Pancreas (tissue), 10 donors: Measurements from ENCODE around the gene KLHDC7A. TPM values are rescaled to one million over a fixed set of nuclear protein-coding genes. Genes with fewer than 3 reads are reported as not detected.

Experiments used
- ATAC-seq, 4 donors: fragments of 200-7000 bp; cut with Tn5 transposase; one replicate each; pipeline versions ENCODE4 v1.8.0 to v1.9.1; 2020; ENCODE audit warnings: mild to moderate bottlenecking in 4 of 4, moderate library complexity in 4 of 4
- DNase-seq, 6 donors: peaks; one replicate each; pipeline ENCODE4 v3.0.0-alpha.2; 2020
- FAIRE-seq: peaks from 2 replicates; lab custom pipeline; 2012; peaks lifted over from hg19 to GRCh38; lab: Jason Lieb, UNC
- H3K27ac ChIP-seq, 4 donors: fragments of 200-600 bp; sonication (generic); 1 replicate in 3 of 4; 2 replicates in 1 of 4; pipeline versions ENCODE4 v1.5.0 to v1.8.0; 2020
- H3K27me3 ChIP-seq, 4 donors: fragments of 200-600 bp; one replicate each; pipeline ENCODE4 v1.8.0; 2021
- H3K36me3 ChIP-seq, 3 donors: fragments of 200-600 bp; sonication (generic) in 1 of 3; one replicate each; pipeline versions ENCODE4 v1.5.0 to v1.8.0; 2020 to 2021
- H3K4me1 ChIP-seq, 3 donors: fragments of 200-600 bp; one replicate each; pipeline ENCODE4 v1.8.0; 2021
- H3K4me3 ChIP-seq, 4 donors: fragments of 200-600 bp; sonication (generic) in 2 of 4; one replicate each; pipeline versions ENCODE4 v1.5.0 to v1.8.0; 2020 to 2021
- H3K9me3 ChIP-seq, 4 donors: fragments of 200-600 bp; one replicate each; pipeline ENCODE4 v1.8.0; 2021
- CTCF ChIP-seq, 4 donors: fragments of 200-600 bp; sonication (generic) in 3 of 4; IDR thresholded peaks; one replicate each; pipeline versions ENCODE4 v1.5.0 to v1.8.0; 2021; ENCODE audit warnings: antibody characterized with exemption in 4 of 4
- WGBS, 2 donors: extraction: QIAGEN DNeasy Blood & Tissue Kit; methylation state at CpG; one replicate each; pipeline ENCODE4 v1.1.7; 2013; 5-methylcytosine and 5-hydroxymethylcytosine counted together
- intact Hi-C, 3 donors: fragments of 100-400 bp; cut with DNase I; formaldehyde crosslinking; loops; one replicate each; pipeline versions ENCODE4 v1.11.1 to v1.14.2; 2022
- polyA plus RNA-seq, 2 donors: library from polyadenylated mRNA; stranded (reverse); fragments of 200-250 nt; gene quantifications; one replicate each; pipeline ENCODE4 v1.2.3, GENCODE V29; 2013
- total RNA-seq, 6 donors: library from RNA; stranded (reverse); fragmentation: NEBNext Ultra II Directional in 4 of 6; extraction: Animal tissue kit (Norgen Biotek cat#: 25700) in 4 of 6; gene quantifications; one replicate each; pipeline versions ENCODE4 v1.2.1 to v1.2.4, GENCODE V29; 2021 to 2023
- donor health status: healthy with polysubstance abuse.
- donor health status: DM: no; HTN: no; CAD: no; lungs with moderate emphysema.
- donor health status: DM: no; HTN: no; CAD: no.
- donor health status: control.
- donor health status: control.
- donor health status: Bipolar disorder and iron deficiency.
- donor health status: DM: yes; HTN: yes; CAD: no.
- donor health status: DM: no; HTN: no; CAD: no.
- donor health status: DM: no; HTN: no; CAD: no.
- donor health status: DM: yes; HTN: yes; CAD: no.

Gene KLHDC7A
- 1 to 10 TPM; 2.6 to 3.7 (median 3.3) TPM for total RNA-seq
- 1 to 10 TPM; 1.9 to 3.0 TPM for polyA plus RNA-seq

DNA sequence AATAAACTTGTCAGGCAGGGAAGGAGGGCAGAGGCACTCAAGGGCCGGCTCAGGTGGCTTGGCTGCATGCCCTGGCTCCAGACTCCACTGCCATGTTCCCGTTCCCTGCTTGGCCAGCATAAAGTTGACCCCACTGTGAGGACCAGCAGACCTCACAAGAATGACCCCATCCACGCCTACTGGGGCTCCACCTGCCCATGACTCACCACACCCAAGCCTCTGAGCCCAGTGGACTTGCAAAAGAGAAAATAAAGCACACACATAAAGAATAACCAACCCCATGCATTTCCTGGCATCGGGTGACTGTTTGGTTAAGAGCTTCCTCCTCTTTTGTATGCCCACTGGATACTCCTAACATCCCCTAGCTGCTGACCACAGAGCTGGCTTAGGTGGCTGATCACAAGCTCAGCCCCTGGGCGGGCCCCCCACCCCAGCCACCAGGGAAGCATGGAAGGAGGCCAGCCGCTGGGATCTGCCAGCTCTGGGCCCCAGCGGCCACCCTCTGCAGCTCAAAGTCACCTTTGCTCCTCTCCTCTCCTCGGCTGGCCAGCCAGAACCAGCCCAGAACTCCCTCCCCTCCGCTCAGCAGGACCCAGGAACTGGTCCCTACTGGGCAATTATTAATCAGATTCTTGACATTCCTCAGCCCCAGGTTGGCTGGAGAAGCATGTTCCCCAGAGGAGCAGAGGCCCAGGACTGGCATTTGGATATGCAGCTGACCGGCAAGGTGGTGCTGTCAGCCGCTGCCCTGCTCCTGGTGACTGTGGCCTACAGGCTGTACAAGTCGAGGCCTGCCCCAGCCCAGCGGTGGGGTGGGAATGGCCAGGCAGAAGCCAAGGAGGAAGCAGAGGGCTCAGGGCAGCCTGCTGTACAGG lies at the start of gene KLHDC7A:
Gene KLHDC7A (plus strand): TSS at position 616 of the 875 bp plus-strand sequence. CDS start 52 bp downstream, at position 668.
- H3K4me3 ChIP-seq, result peak within 1 kb of the TSS in 2 of 4 donors; percentile 26 to 35
- intact Hi-C loops, result no loop called here
- DNase-seq (peak; percentile 79 to 93 (median 83)), ATAC-seq (peak; percentile 81 to 94 (median 94)), FAIRE-seq (no peak)
- H3K9me3 ChIP-seq, result no peaks in the 10 kb centered on the region
- no peaks in the 10 kb centered on the region for H3K27me3 ChIP-seq
- H3K36me3 ChIP-seq, result no peaks in the 10 kb centered on the region
- peaks cover 10 to 23% (median 18%) of the 10 kb centered on the region in 3 donors for H3K4me1 ChIP-seq
- H3K27ac ChIP-seq, result peak within 1 kb of the TSS; percentile 69 to 84 (median 82)
- WGBS, 2 donors, result 26 to 49% methylated on average over 13 of the region's 13 CpGs
- no peak for TF ChIP-seq CTCF (IDR thresholded peaks at IDR 0.05)

- no peak for ATAC-seq
- no peak overlapping the region for H3K4me3 ChIP-seq
- TF ChIP-seq CTCF (IDR thresholded peaks at IDR 0.05), result no peak
- no peak overlapping the region for H3K27ac ChIP-seq
- no peak for DNase-seq
- no peaks in the 10 kb centered on the region for H3K9me3 ChIP-seq
- H3K4me1 ChIP-seq, result no peaks in the 10 kb centered on the region
- intact Hi-C loops, result no loop called here
- 67 to 70% methylated on average over 3 of the region's 3 CpGs for WGBS, 2 donors
- no peaks in the 10 kb centered on the region for H3K36me3 ChIP-seq
- no peaks in the 10 kb centered on the region for H3K27me3 ChIP-seq
- FAIRE-seq, result no peak
Observed at GRCh38 chr1:18434041-18434440, 46.7 kb upstream of the KLHDC7A start.

DNA sequence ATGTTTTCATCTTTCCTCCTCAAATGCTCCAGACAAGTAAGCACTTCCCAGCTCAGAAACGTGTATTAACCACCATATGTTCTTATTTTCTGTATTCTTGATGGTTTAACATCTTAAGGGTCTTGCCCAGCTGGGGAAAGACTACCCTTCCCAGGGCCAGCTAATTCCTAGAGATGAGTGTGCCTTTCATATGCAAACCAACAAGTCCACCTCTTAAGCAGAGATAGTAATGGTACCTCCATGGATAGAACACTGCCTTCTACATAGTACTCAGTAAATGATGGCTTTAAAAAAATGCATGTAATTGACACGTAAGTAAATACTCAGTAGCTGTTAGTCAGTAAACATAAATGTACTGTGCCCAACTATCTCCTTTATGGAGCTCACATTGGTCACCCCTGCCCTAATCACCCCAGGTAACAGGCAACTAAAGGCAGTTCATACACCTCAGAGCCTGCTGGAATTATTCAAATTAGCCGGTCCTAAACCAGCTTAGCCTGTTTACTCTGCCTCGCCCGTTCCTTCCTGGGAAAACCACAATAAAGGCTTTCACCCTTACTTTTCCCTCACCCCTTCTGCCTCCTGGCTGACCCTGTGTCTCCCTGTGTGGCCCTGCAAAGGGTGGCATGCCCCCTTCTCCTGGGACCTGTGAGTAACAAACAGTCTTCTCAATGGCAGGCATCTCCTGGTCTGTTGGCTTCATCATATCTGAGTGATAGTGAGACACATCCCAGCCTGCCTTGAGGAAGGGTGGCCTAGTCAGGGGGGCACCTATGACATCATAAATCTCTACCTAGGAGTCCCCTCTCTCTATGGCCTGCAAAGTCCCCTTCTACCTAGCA lies 40.1 kb upstream of the KLHDC7A start:
- Histone ChIP-seq H3K36me3 (no peaks in the 10 kb centered on the region), H3K4me3 (no peak overlapping the region), H3K9me3 (no peaks in the 10 kb centered on the region), H3K27me3 (no peaks in the 10 kb centered on the region), H3K27ac (no peak overlapping the region), H3K4me1 (no peaks in the 10 kb centered on the region)
- TF ChIP-seq CTCF (IDR thresholded peaks at IDR 0.05), result no peak
- FAIRE-seq, result no peak
- intact Hi-C loops, result no loop called here
- DNase-seq, result no peak
- ATAC-seq, result peak in 1 of 4 donors; percentile 39
- 46 to 50% methylated on average over 5 of the region's 5 CpGs for WGBS, 2 donors

DNA sequence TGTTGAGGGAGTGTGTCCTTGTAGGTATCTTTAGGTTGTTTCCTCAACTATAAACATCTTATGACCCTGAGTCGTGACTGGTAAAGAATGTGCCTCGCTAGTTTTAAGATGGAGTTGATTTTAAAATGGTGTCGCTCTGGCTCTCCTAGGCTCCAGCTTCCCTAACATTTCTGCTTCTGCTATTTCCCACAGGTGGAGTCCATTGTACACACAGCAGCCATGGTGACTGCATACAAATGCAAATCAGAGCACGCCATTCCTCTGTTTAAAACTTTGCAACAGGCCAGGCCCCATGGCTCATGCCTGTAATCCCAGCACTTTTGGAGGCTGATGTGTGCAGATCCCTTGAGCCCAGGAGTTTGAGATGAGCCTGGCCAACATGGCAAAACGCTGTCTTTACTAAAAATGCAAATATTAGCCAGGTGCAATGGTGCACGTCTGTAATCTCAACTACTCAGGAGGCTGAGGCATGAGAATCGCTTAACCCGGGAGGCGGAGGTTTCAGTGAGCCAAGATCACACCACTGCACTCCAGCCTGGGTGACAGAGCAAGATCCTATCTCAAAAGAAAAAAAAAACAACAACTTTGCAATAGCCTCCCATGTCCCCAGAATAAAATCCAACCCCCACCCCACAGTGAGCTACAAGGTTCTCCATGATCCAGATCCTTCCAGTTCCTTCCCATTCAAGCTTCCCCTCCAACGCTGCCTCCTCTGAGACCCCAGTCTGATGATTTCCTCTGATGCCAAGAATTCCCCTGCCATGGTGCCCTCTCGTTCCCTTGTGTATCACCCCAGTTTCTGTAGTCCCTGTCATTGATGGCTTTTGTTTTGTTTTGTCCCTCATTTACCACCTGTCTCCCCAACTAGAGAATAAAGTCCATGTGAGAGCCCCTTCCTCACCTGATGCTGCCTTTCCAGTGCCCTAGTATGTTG lies 36.9 kb upstream of the KLHDC7A start:
- no peak for DNase-seq
- no peaks in the 10 kb centered on the region for H3K4me1 ChIP-seq
- no peaks in the 10 kb centered on the region for H3K9me3 ChIP-seq
- H3K36me3 ChIP-seq, result no peaks in the 10 kb centered on the region
- no peak for ATAC-seq
- no peak overlapping the region for H3K4me3 ChIP-seq
- no peak for FAIRE-seq
- intact Hi-C loops, result no loop called here
- H3K27ac ChIP-seq, result no peak overlapping the region
- TF ChIP-seq CTCF (IDR thresholded peaks at IDR 0.05), result no peak
- no peaks in the 10 kb centered on the region for H3K27me3 ChIP-seq
- 67 to 68% methylated on average over 11 of the region's 11 CpGs for WGBS, 2 donors
